MV-4-11 (cell line): ENCODE data around the gene FRMPD3.
A peak's percentile ranks its signal among the peaks of the same experiment; 100 is the strongest.
"Not testable (repeated sequence)": the region's sequence is repeated elsewhere in the genome, so short reads cannot be mapped to it uniquely, and the experiment has no call there.

ENCODE experiments used
- DNase-seq: peaks from one replicate; lab custom pipeline; 2025; lab: John Stamatoyannopoulos, UW

FRMPD3 gene

GRCh38 chrX:107448998-107449835 is at the start of gene FRMPD3:
FRMPD3 (plus strand) TSS chrX:107449652; CDS start chrX:107526589, 76,937 bp downstream.
- no peak for DNase-seq

DNA sequence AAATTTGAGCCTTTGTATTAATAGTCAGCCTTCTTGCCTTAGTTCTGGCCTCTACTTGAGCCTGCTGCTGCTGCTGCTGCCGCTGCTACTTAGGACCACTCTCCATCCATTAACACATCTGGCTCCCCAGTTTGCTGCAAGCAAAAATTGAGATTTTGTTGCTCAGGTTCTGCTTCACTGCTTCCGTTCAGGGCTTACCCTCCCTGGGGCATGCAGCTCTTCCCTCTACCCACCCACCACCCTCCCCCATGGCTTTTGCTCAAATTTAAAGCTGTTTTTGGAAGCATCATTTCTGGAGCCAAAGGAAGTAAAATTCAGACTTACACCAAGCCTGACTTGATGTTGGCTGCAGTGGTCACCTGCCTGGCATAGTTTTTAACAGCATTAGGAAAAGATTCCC is 28.9 kb upstream of the FRMPD3 start:
- no peak for DNase-seq

DNA sequence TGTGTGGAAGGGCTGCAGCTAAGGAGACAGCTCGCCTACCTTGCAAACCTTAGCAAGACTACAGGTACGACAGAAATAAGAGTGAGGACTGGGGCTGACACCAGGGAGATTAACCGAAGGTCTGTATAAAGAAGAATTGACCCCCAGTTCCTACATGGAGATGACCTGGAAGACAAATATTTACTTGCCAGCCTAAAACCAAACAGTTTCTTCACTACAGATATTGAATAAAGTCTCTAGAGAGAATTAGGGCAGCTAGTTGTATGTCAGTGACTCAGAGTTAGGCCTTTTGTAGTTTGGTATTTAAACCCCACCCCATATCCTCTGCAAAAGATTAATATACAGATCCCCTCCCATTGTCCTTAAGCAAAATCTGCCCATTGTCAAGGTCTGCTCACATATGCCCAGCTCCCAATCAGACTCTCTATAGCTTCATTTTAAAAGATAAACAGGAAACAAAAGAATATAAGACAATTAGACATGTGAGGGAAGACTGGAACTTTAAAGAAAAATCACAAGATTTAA is 28.1 kb upstream of the FRMPD3 start:
- no peak for DNase-seq

- peak; percentile 0 for DNase-seq
Measured at GRCh38 chrX:107429090-107429489, 20.4 kb upstream of the FRMPD3 start.

DNA sequence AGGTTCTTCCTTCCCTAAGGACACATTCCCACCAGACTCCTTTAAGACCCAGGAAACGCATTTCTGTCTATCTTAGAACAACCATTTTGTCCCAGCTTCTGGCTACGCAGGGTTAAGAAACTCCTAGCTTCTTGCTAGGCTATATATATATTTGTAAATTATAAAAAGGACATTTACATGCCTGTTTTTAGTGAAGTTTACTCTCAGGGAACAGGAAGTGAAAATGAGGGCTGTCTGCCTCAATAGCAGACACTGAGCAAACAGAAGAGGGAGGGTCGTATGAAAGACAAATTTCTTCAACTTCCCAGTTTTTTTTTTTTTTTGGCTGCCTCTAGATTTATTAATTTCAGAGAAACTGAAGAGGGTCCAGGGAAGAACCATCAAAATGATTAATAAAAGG is 9.3 kb upstream of the FRMPD3 start:
- DNase-seq = peak; percentile 20

DNA sequence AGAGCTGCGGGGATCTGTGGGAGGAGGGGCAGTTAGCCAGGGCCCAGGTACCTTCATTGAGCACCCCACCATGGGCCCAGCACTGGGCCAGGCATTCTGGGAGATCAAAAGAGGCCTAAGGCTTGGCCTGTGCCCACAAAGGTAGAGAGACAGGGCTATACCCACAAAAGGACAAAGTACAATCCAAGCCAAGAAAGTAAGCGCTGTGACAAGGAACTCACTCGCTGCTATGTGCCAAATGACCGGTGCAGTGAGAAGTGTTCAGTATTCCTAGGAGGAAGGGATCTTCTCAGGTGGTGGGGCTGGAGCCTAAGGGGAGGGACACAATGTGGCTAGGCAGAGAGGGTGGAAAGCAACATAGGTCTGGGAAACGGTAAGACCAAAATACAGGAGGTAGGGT is 8.8 kb upstream of the FRMPD3 start:
- no peak for DNase-seq

- DNase-seq = no peak
Measured at GRCh38 chrX:107442914-107443527, 6.4 kb upstream of the FRMPD3 start.

GRCh38 chrX:107445146-107445545 is 4.3 kb upstream of the FRMPD3 start:
- no peak for DNase-seq

DNA sequence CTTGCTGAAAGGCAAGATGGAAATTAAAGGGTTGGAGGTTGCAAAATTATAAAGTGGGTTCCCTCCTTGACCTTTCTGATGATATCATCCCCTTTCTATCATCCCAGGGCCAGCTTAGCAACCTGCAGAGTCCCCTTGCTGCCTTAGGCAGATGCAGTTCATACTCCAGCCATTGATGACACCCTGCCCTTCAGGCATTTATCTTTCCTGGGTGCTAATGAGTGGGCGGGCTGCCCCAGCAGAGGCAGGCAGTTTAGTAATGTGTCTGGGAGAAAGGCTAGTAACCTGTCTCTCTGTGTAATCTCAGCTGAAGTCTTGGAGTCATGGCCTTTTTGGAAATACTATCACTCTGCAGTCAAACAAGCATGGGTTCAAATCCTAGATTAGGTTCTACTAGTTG is 3.8 kb upstream of the FRMPD3 start:
- no peak for DNase-seq

DNA sequence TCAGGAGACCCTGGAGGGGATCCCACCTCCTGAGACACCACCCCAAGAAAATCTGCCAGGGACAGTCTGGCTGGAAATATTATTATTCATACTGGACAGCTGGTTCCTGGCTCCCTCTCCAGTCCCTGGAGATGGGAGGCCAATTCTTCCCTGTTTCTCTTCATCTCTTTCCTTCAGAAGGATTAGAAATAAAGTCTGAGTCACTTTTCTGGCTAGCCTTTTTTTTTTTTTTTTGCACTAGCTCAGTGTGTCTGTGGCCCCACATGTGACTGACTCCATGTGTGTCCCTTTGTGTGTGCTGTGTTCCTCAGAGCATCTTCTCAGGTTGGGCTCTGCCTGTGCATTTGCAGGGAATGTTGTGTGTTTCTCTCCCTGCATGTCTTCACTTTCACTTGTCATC is 1.8 kb upstream of the FRMPD3 start:
- DNase-seq = no peak

DNA sequence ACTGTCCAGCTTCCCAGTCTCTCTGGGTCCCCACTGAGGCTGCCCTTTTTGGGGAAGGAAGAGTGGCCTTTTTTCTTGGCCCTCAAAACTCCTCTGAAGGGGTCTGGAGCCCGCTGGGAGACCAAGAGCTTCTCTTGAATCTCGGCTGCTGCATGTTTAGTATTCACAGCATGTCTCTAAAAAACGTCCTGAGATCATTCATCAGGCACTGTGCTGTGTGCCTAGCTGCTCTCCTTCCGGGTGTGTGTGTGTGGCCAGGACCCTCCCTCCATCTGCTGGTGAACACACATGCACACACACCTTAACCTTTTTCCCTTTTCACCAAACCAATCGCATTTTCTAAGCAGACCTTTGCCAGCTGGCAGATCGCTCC is 841 bp upstream of the FRMPD3 start:
- DNase-seq = no peak

DNA sequence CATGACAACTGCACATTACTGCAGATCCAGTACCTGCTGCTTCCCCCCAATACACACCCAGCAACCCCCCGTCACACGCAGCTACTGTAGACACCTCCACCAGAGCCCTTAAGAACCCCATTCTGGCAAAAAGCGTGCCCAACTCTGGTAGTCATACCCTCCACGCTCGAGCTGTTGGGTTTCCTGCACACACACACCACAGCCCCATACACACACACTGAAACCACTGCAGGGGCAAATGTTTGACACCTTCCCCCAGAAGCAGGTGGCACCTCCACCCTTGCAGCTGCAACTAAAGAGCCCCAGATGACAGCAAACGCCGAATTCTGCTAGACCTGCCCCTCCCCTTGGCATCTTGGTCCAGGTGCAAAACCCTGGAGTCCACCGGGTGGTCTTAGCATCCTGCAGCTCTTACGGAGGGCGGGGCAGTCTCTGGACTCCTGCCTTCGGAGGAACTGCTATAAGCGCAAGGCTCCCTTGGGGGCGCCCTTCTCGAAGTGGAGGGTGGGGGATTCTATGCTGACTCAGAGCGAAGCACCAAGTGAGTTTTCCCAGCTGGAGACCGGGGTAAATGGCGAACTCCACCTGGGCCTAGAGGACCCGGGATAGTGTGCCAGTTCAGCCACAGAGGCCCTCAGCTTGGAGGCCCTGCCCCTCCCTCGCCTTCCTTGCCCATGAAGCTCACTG is 1.5 kb downstream of the FRMPD3 start:
- DNase-seq = no peak

- no peak for DNase-seq
Measured at GRCh38 chrX:107451731-107452130, 2.3 kb downstream of the FRMPD3 start.

DNA sequence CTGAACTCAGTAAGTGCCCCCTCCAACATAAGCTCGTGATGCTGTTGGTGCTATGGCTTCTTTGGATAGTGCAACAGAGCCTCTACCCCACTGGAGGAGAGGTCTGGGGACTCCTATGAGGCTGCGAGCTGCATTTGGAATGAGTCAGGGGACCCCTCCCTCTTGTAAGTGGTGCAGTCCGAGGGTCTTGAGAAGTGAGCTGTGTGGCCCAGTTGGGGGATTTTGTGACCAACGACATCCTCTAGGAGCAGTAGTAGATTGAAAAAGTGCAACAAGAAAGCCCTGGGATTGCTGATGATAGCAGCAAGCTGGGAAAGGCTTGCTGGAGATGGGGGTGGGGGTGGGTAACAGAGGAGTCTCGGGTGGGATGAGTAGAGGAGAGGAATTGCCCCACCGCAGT is 3.1 kb downstream of the FRMPD3 start:
- no peak for DNase-seq

DNA sequence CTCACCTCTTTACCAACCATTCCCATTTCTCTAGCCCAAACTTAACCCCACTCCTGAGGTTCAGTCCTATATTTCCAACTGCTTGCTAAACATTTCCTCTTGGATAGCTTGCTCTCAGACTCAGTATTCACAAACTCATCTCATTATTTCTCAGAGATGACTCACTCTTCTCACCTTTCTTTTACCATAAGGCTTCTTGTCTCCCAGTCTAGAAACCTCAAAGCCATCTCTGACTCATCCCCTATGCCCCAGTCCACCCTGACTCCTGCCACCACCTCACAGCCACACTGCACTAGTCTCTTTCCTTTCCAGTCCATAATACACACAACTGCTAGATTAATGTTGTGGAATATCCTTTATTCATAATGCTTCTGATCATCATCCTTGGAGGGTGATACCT is 4.8 kb downstream of the FRMPD3 start:
- no peak for DNase-seq

DNA sequence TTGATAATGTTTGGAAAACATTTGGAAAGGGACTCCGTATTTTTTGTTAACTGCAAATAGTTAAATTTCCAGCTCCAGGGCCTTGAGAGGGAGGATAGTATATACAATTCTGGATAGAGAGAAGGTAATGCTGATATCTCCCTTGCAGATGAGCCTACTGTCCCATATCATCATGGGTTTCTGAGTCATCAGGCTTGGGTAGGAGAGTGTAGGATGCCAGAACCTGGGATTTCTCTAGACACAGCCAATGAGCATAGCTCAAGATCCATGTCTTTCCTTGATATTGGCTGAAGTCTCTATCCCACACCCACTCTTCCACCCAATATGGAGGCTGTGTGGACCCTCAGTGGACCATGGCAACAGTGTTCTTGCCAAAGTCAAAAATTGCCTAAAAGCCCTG is 7.8 kb downstream of the FRMPD3 start:
- DNase-seq = no peak

GRCh38 chrX:107465932-107466620 is 16.6 kb downstream of the FRMPD3 start:
- DNase-seq = no peak

- DNase-seq = no peak
Measured at GRCh38 chrX:107467271-107467670, 17.8 kb downstream of the FRMPD3 start.

- no peak for DNase-seq
Measured at GRCh38 chrX:107470198-107470597, 20.7 kb downstream of the FRMPD3 start.

DNA sequence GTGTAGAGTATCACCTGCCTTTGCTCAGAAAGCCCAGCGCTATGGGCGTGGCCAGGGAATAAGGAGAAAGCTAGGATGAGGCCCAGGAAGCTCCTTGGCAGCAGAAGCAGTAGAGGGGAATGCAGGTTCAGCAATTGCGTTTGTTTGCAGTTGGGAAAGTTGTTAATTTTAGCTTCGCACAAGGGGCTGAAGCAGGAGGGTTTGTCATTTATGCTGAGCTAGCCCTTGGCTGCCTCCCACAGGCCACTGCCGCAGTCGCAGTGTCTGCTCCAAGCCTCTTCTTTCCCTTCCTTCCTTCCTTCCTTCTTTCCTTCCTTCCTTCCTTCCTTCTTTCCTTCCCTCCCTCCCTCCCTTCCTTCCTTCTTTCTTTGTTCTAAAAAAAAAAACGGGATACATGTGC is 21.5 kb downstream of the FRMPD3 start:
- DNase-seq = no peak

- DNase-seq = not testable (repeated sequence)
Measured at GRCh38 chrX:107471420-107471819, 22.0 kb downstream of the FRMPD3 start.

DNA sequence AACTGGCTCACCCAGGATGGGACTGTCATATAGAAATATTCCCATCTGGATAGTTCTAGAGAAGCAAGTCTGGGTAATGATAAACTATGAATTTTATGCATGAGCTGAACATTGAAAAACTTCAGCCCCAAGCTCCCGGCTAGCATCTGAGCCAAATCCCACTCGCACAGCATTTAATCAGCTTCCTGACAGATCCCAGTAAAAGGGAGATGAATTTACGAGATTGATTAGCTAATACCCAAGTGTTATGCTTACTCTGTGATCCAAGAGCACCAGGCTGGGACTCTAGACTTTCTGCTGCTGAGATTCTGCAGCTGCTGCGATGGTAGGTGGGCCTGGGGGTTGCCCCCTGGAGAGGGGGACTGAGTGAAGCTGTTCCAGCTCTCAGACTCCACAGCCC is 28.0 kb downstream of the FRMPD3 start:
- DNase-seq = no peak
